A549 treated with DMSO at 1 μM for 4 hours (cell line): Measurements from ENCODE around the gene KRT37. TPM values are rescaled to one million over a fixed set of nuclear protein-coding genes. Genes with fewer than 3 reads are reported as not detected.

ENCODE experiments used
- total RNA-seq: library from RNA; stranded (reverse); fragments of 200-300 nt; extraction: Qiagen RNA extraction; gene quantifications from 5 replicates; pipeline ENCODE4 v1.2.3, GENCODE V29; 2022; ENCODE audit warnings: low read depth

KRT37 gene
- total RNA-seq, result not detected in 5 replicates

GRCh38 chr17:41424111-41424635, at the start of gene KRT37:
KRT37 (minus strand) TSS chr17:41424585; CDS start chr17:41424523, 62 bp downstream.

GRCh38 chr17:41466988-41467387, 42.6 kb upstream of the KRT37 start, which contains the start of gene KRT32:
KRT32 (minus strand) TSS chr17:41467386; CDS start chr17:41467325, 61 bp downstream.

GRCh38 chr17:41440531-41441033, 16.2 kb upstream of the KRT37 start, which contains the start of gene KRT38:
KRT38 (minus strand) TSS chr17:41440983; CDS start chr17:41440921, 62 bp downstream.

GRCh38 chr17:41396996-41397660, 27.3 kb downstream of the KRT37 start, which contains the start of gene KRT31:
KRT31 (minus strand) TSS chr17:41397608; CDS start chr17:41397539, 69 bp downstream.

GRCh38 chr17:41381943-41382342, 42.4 kb downstream of the KRT37 start, which contains the start of gene KRT34:
KRT34 (minus strand) TSS chr17:41382306; CDS start chr17:41382246, 60 bp downstream.

Other genes starting within 250 kb of the KRT37 start
- gene KRTAP4-2, start 246.4 kb downstream of the KRT37 start, total RNA-seq, result not detected in 5 replicates
- gene KRTAP4-1, start 239.7 kb downstream of the KRT37 start, total RNA-seq, result 0.15 to 0.30 TPM (median 0.20 TPM) in 4 of 5 replicates, not detected in the other
- not detected in 5 replicates for gene KRTAP9-1, start 234.7 kb downstream of the KRT37 start, total RNA-seq
- gene KRTAP9-2, start 197.9 kb downstream of the KRT37 start, total RNA-seq, result not detected in 5 replicates
- not detected in 5 replicates for gene KRTAP9-3, start 192.1 kb downstream of the KRT37 start, total RNA-seq
- gene KRTAP9-8, start 186.6 kb downstream of the KRT37 start, total RNA-seq, result not detected in 5 replicates
- gene KRTAP9-4, start 174.9 kb downstream of the KRT37 start, total RNA-seq, result not detected in 5 replicates
- gene KRTAP9-9, start 169.2 kb downstream of the KRT37 start, total RNA-seq, result not detected in 5 replicates
- not detected in 5 replicates for gene KRTAP9-6, start 159.2 kb downstream of the KRT37 start, total RNA-seq
- gene KRTAP9-7, start 148.9 kb downstream of the KRT37 start, total RNA-seq, result not detected in 5 replicates
- gene KRTAP29-1, start 121.7 kb downstream of the KRT37 start, total RNA-seq, result not detected in 5 replicates
- gene KRTAP16-1, start 115.3 kb downstream of the KRT37 start, total RNA-seq, result not detected in 5 replicates
- not detected in 5 replicates for gene KRTAP17-1, start 108.9 kb downstream of the KRT37 start, total RNA-seq
- not detected in 5 replicates for gene KRT33A, start 73.8 kb downstream of the KRT37 start, total RNA-seq
- 0.07 to 0.28 TPM (median 0.15 TPM) in 3 of 5 replicates, not detected in the others for gene KRT33B, start 54.8 kb downstream of the KRT37 start, total RNA-seq
- gene KRT34, start 42.3 kb downstream of the KRT37 start, total RNA-seq, result 0.29 to 0.53 TPM (median 0.49 TPM) in 5 replicates
- gene KRT31, start 27.0 kb downstream of the KRT37 start, total RNA-seq, result not detected in 5 replicates
- not detected in 5 replicates for gene KRT38, start 16.4 kb upstream of the KRT37 start, total RNA-seq
- gene KRT32, start 42.8 kb upstream of the KRT37 start, total RNA-seq, result not detected in 5 replicates
- gene KRT35, start 56.6 kb upstream of the KRT37 start, total RNA-seq, result not detected in 5 replicates
- gene KRT36, start 65.3 kb upstream of the KRT37 start, total RNA-seq, result not detected in 5 replicates
- gene KRT13, start 81.0 kb upstream of the KRT37 start, total RNA-seq, result 0.08 to 0.19 TPM (median 0.16 TPM) in 4 of 5 replicates, not detected in the other
- gene KRT15, start 94.3 kb upstream of the KRT37 start, total RNA-seq, result 2.6 to 6.5 TPM (median 5.1 TPM) in 5 replicates
- gene KRT19, start 103.7 kb upstream of the KRT37 start, total RNA-seq, result 41.3 to 68.5 TPM (median 54.7 TPM) in 5 replicates
- gene KRT9, start 147.5 kb upstream of the KRT37 start, total RNA-seq, result not detected in 5 replicates
- gene KRT14, start 162.3 kb upstream of the KRT37 start, total RNA-seq, result 0.08 to 0.36 TPM (median 0.15 TPM) in 4 of 5 replicates, not detected in the other
- 0.27 to 0.88 TPM (median 0.77 TPM) in 5 replicates for gene KRT16, start 188.2 kb upstream of the KRT37 start, total RNA-seq
- gene KRT17, start 200.0 kb upstream of the KRT37 start, total RNA-seq, result 0.81 to 1.3 TPM (median 0.97 TPM) in 5 replicates